A549 (cell line): ENCODE results near the gene MARCHF10. TPM values are rescaled to one million over a fixed set of nuclear protein-coding genes. Genes with fewer than 3 reads are reported as not detected.

Experiments used
- ATAC-seq, 2 experiments: fragments of 200-7000 bp in 1 of 2; fragments of >200 bp in 1 of 2; cut with Nextera tagmentation in 1 of 2; cut with Tn5 transposase in 1 of 2; 3 replicates each; pipeline versions ENCODE4 v1.8.0 to v1.9.1; 2018 to 2020; ENCODE audit warnings: mild to moderate bottlenecking in 1 of 2, moderate library complexity in 1 of 2
- CTCF ChIA-PET: fragments of 300-600 bp; sonication (Branson Sonifier 250); formaldehyde crosslinking; extraction: SDS; loops from one replicate; lab custom pipeline; 2021; ENCODE audit warnings: antibody characterized with exemption, inconsistent platforms; lab: Yijun Ruan, JAX
- POLR2A ChIA-PET: fragments of 350-600 bp; formaldehyde crosslinking; extraction: SDS; loops from one replicate; lab custom pipeline; 2021; ENCODE audit warnings: antibody characterized with exemption, inconsistent platforms; lab: Yijun Ruan, JAX
- DNase-seq, 2 experiments: peaks; one replicate each; pipeline versions ENCODE4 v3.0.0 to v3.0.0-alpha.2; 2011 to 2016; ENCODE audit warnings: low read depth in 1 of 2, low spot score in 1 of 2
- FAIRE-seq: peaks from 2 replicates; lab custom pipeline; 2011; peaks lifted over from hg19 to GRCh38; lab: Jason Lieb, UNC
- H3K27ac ChIP-seq, 2 experiments: fragments of >200 bp; sonication (Bioruptor Twin); formaldehyde crosslinking; 3 replicates each; pipeline ENCODE4 v1.5.1; 2016 to 2017
- H3K4me1 ChIP-seq: fragments of >200 bp; sonication (Bioruptor Twin); formaldehyde crosslinking; 3 replicates; pipeline ENCODE4 v1.6.1; 2016
- H3K4me2 ChIP-seq: fragments of >200 bp; sonication (Bioruptor Twin); formaldehyde crosslinking; 3 replicates; pipeline ENCODE4 v1.6.1; 2016
- H3K4me3 ChIP-seq: fragments of >200 bp; sonication (Bioruptor Twin); formaldehyde crosslinking; 3 replicates; pipeline ENCODE4 v1.5.1; 2016
- H3K9me3 ChIP-seq: fragments of >200 bp; sonication (Bioruptor Twin); formaldehyde crosslinking; 3 replicates; pipeline ENCODE4 v1.6.1; 2016
- BHLHE40 ChIP-seq: IDR thresholded peaks from 2 replicates; pipeline ENCODE4 v1.6.1; 2012; ENCODE audit warnings: low read depth, low read length, inconsistent platforms
- CBX8 ChIP-seq: fragments of 200-600 bp; sonication (generic); IDR thresholded peaks from 2 replicates; pipeline ENCODE4 v1.6.1; 2016
- CHD2 ChIP-seq: fragments of 150-350 bp; IDR thresholded peaks from 2 replicates; pipeline ENCODE4 v1.6.1; 2014; ENCODE audit warnings: low read length; ENCODE audit not compliant: partially characterized antibody
- EP300 ChIP-seq, 2 experiments: fragments of >200 bp; sonication (Bioruptor Twin); formaldehyde crosslinking; IDR thresholded peaks; 2 replicates in 1 of 2; 3 replicates in 1 of 2; pipeline ENCODE4 v1.6.1; 2016 to 2017
- ESRRA ChIP-seq: fragments of 150-350 bp; IDR thresholded peaks from 2 replicates; pipeline ENCODE4 v1.6.1; 2014; ENCODE audit warnings: mild to moderate bottlenecking, low read length, borderline replicate concordance
- FOSB ChIP-seq: fragments of 250-450 bp; sonication (Bioruptor Pico); IDR thresholded peaks from 2 replicates; pipeline ENCODE4 v1.5.0; 2020; ENCODE audit warnings: mild to moderate bottlenecking, moderate library complexity
- FOXS1 ChIP-seq: fragments of 250-450 bp; sonication (Bioruptor Pico); IDR thresholded peaks from 2 replicates; pipeline ENCODE4 v1.5.0; 2020; ENCODE audit warnings: mild to moderate bottlenecking, moderate library complexity
- GATA3 ChIP-seq: IDR thresholded peaks from 2 replicates; pipeline ENCODE4 v1.6.1; 2012; ENCODE audit warnings: borderline replicate concordance
- HDAC2 ChIP-seq: fragments of 200-600 bp; sonication (generic); IDR thresholded peaks from 2 replicates; pipeline ENCODE4 v1.6.1; 2016
- HOXB5 ChIP-seq: fragments of 250-450 bp; sonication (Bioruptor Pico); IDR thresholded peaks from 2 replicates; pipeline ENCODE4 v1.5.0; 2020; ENCODE audit warnings: mild to moderate bottlenecking, moderate library complexity
- JUN ChIP-seq, 2 experiments: fragments of >200 bp; sonication (Bioruptor Twin); formaldehyde crosslinking; IDR thresholded peaks; 2 replicates in 1 of 2; 3 replicates in 1 of 2; pipeline ENCODE4 v1.6.1; 2016 to 2017
- MAFK ChIP-seq: fragments of 450-650 bp; IDR thresholded peaks from 2 replicates; pipeline ENCODE4 v1.6.1; 2014; ENCODE audit not compliant: partially characterized antibody
- POLR2A ChIP-seq: IDR thresholded peaks from 2 replicates; pipeline ENCODE4 v1.6.1; 2012; ENCODE audit warnings: mild to moderate bottlenecking, low read length
- RAD21 ChIP-seq, 2 experiments: fragments of >200 bp in 1 of 2; sonication (Bioruptor Twin) in 1 of 2; formaldehyde crosslinking in 1 of 2; IDR thresholded peaks in 1 of 2; conservative IDR thresholded peaks in 1 of 2; 2 replicates in 1 of 2; 3 replicates in 1 of 2; pipeline ENCODE4 v1.6.1; 2012 to 2018; ENCODE audit warnings: inconsistent platforms in 1 of 2
- RCOR1 ChIP-seq: fragments of 150-350 bp; IDR thresholded peaks from 2 replicates; pipeline ENCODE4 v1.6.1; 2014; ENCODE audit warnings: antibody characterized with exemption, low read length, low read depth
- SMC3 ChIP-seq: fragments of >200 bp; sonication (Bioruptor Twin); formaldehyde crosslinking; IDR thresholded peaks from 3 replicates; pipeline ENCODE4 v1.6.1; 2018; ENCODE audit warnings: inconsistent platforms
- TFCP2L1 ChIP-seq: fragments of 250-450 bp; sonication (Bioruptor Pico); IDR thresholded peaks from 2 replicates; pipeline ENCODE4 v1.5.0; 2021; ENCODE audit warnings: mild to moderate bottlenecking
- TP53 ChIP-seq: fragments of 250-450 bp; sonication (Bioruptor Pico); IDR thresholded peaks from 2 replicates; pipeline ENCODE4 v1.5.0; 2021; ENCODE audit warnings: mild to moderate bottlenecking, moderate library complexity
- ZFP36 ChIP-seq: fragments of 450-650 bp; IDR thresholded peaks from 2 replicates; pipeline ENCODE4 v1.6.1; 2014; ENCODE audit warnings: borderline replicate concordance; ENCODE audit not compliant: partially characterized antibody
- ZSCAN20 ChIP-seq: fragments of 250-450 bp; sonication (Bioruptor Pico); IDR thresholded peaks from 2 replicates; pipeline ENCODE4 v1.8.0; 2022; ENCODE audit warnings: mild to moderate bottlenecking, moderate library complexity
- WGBS: methylation state at CpG from one replicate; pipeline ENCODE4 v1.1.6; 2017; ENCODE audit errors: missing lambda C conversion rate; 5-methylcytosine and 5-hydroxymethylcytosine counted together
- polyA plus RNA-seq, 4 experiments: library from polyadenylated mRNA; depleted of rRNA in 3 of 4; stranded (reverse); fragments of >200 nt; fragmentation: RNase III in 1 of 4; extraction: RNeasy Plus Mini Kit Qiagen cat#74134 plus additional on column Dnase treatment in 1 of 4; gene quantifications; 2 replicates in 3 of 4; 3 replicates in 1 of 4; pipeline ENCODE4 v1.2.3, GENCODE V29; 2011 to 2017
- TF ChIP-seq, protein P1 (sequence below): fragments of 450-650 bp; IDR thresholded peaks from 2 replicates; pipeline ENCODE4 v1.6.1; 2014; ENCODE audit warnings: antibody characterized with exemption
- TF ChIP-seq, protein P2 (sequence below): fragments of >200 bp; sonication (Bioruptor Twin); formaldehyde crosslinking; IDR thresholded peaks from 2 replicates; pipeline ENCODE4 v1.6.1; 2016
- TF ChIP-seq, protein P3 (sequence below): IDR thresholded peaks from 2 replicates; pipeline ENCODE4 v1.6.1; 2012; ENCODE audit warnings: low read depth, borderline replicate concordance

MARCHF10 gene
- polyA plus RNA-seq, 2 of the 4 experiments (the other 2 are of a cell fraction): 0.43 to 0.57 TPM

DNA sequence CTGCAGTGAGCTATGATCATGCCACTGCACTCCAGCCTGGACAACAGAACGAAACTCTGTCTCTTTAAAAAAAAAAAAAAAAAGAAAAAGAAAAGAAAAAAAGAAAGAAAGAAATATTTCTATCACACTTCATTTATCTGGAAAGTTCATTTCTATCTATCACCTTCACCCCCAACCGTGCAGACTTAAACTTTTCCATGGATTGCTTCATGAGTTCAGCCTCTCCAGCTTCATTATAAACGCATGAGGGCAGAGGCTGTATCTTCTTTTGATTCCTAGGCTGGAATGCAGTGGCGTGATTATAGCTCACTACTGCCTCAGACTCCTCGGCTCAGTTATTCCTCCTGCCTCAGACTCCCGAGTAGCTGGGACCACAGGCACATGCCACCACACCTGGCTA is 152.5 kb downstream of the MARCHF10 start:
- WGBS: 84% methylated on average over 6 of the region's 6 CpGs
- ChIA-PET CTCF (interaction anchor here (0.6 to 2.0 kb wide), 4 partner anchors 12 to 1273 kb away, joined by 3 to 8 read pairs (median 4); no protein-coding TSS in a partner anchor), POLR2A (no interaction called here)
- no peak for TF ChIP-seq ZFP36
- no peak for TF ChIP-seq HDAC2
- TF ChIP-seq, protein P1, sequence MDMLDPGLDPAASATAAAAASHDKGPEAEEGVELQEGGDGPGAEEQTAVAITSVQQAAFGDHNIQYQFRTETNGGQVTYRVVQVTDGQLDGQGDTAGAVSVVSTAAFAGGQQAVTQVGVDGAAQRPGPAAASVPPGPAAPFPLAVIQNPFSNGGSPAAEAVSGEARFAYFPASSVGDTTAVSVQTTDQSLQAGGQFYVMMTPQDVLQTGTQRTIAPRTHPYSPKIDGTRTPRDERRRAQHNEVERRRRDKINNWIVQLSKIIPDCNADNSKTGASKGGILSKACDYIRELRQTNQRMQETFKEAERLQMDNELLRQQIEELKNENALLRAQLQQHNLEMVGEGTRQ: no peak
- no peak for TF ChIP-seq CBX8
- TF ChIP-seq EP300 (IDR thresholded peaks at IDR 0.05): no peak
- TF ChIP-seq RCOR1: no peak
- TF ChIP-seq SMC3: no peak
- no peak for TF ChIP-seq BHLHE40
- TF ChIP-seq, protein P2, sequence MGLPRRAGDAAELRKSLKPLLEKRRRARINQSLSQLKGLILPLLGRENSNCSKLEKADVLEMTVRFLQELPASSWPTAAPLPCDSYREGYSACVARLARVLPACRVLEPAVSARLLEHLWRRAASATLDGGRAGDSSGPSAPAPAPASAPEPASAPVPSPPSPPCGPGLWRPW: no peak
- no peak for TF ChIP-seq CHD2
- TF ChIP-seq TP53: no peak
- no peak for TF ChIP-seq FOXS1 (CRISPR knock-in tag)
- no peak for TF ChIP-seq POLR2A
- no peak for TF ChIP-seq JUN (IDR thresholded peaks at IDR 0.05)
- no peak for TF ChIP-seq RAD21 (conservative IDR thresholded peaks at IDR 0.05 in 1 of 2, IDR thresholded peaks at IDR 0.05 in 1 of 2)
- TF ChIP-seq TFCP2L1: no peak
- TF ChIP-seq, protein P3, sequence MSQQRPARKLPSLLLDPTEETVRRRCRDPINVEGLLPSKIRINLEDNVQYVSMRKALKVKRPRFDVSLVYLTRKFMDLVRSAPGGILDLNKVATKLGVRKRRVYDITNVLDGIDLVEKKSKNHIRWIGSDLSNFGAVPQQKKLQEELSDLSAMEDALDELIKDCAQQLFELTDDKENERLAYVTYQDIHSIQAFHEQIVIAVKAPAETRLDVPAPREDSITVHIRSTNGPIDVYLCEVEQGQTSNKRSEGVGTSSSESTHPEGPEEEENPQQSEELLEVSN: no peak
- no peak for FAIRE-seq
- ATAC-seq: no peak
- Histone ChIP-seq H3K4me3 (no peak overlapping the region), H3K9me3 (peaks cover 8% of the 10 kb centered on the region), H3K27ac (no peak overlapping the region), H3K4me2 (no peak overlapping the region), H3K4me1 (peaks cover 15% of the 10 kb centered on the region)
- DNase-seq: no peak

DNA sequence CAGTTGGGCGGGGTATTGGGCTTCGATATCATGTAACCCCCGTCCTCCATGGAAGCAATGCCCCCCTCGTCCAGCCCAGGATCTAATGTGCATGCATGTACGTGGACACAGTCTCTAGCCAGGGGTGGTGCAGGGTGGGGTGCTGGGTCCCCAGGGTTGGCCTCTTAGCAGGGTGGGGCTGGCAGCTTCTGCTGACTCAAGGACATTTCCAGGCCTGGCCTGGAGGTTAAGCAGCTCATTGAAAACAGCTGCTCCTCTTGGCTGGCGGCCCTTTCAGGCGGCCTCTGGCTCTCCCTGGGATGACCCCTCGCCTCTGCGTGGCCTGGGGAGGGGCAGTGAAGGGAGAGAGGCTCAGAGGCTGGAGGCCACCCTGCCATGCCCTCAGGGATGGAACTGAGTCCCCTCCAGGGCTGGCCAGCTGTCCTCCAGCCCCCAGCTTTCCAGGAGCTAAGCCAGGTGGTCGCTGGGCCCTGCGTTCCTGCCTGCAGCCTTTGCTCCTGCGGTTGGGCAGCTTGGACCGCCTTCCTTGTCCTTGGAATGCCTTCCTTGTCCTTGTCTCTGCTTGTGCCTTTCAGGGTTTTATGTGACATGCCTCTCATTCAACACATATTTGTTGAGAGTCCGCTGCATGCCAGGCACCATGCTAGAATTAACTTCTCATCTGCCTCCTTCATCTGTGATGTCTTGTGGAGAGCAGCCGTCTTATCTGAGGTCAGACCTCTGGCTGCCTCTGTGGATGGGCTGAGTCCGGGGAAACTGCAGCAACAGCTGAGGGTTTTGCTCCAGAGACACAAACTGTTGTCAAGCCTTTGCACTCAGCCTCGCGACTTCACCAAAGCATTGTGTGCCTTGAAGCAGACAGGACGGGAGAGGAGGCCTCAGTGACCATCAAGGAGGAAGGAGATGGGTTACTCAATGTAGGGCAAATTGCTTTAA is 154.0 kb downstream of the MARCHF10 start:
- FAIRE-seq: no peak
- H3K4me1 ChIP-seq: peaks cover 15% of the 10 kb centered on the region
- CTCF ChIA-PET: interaction anchor here (0.6 kb wide), 1 partner anchor 21 kb away, joined by 3 read pairs; no protein-coding TSS in a partner anchor
- POLR2A ChIA-PET: interaction anchor here (0.5 kb wide), 1 partner anchor 707 kb away, joined by 3 read pairs; no protein-coding TSS in a partner anchor
- TF ChIP-seq ESRRA (no peak), FOSB (no peak), POLR2A (0 out of 2 replicates have a peak, but pooled peaks have one; percentile 1), GATA3 (no peak), HOXB5 (no peak), ZSCAN20 (CRISPR knock-in tag) (no peak), JUN (IDR thresholded peaks at IDR 0.05) (no peak), MAFK (peak; percentile 33)
- TF ChIP-seq, all 56 proteins: peak for 2
- Histone ChIP-seq H3K27ac (peak overlapping the region in 1 of 2 experiments; percentile 90; a peak in 2 of 6 replicates), H3K4me3 (no peak overlapping the region), H3K4me2 (peak overlapping the region; percentile 99; the same call in 1 of the 3 replicates), H3K9me3 (no peaks in the 10 kb centered on the region)
- no peak for DNase-seq
- ATAC-seq: peak; percentile 6 to 10; a peak in 3 of 6 replicates
- WGBS: 94% methylated on average over 18 of the region's 19 CpGs
